Osteocyte (in vitro differentiated cells): ENCODE results near the gene FMNL2. TPM values are rescaled to one million over a fixed set of nuclear protein-coding genes. Genes with fewer than 3 reads are reported as not detected.
A peak's percentile ranks its signal among the peaks of the same experiment; 100 is the strongest.

Experiments
- DNase-seq: peaks from one replicate; pipeline ENCODE4 v3.0.0; 2021; ENCODE audit warnings: mixed read lengths; ENCODE audit not compliant: unreplicated experiment; ENCODE audit errors: extremely low spot score
- H3K27ac Mint-ChIP-seq: one replicate; pipeline ENCODE4 v1.8.0; 2021; ENCODE audit warnings: mild to moderate bottlenecking, mixed read lengths; ENCODE audit not compliant: unreplicated experiment
- H3K27me3 Mint-ChIP-seq: one replicate; pipeline ENCODE4 v1.8.0; 2021; ENCODE audit warnings: mixed read lengths; ENCODE audit not compliant: unreplicated experiment
- H3K36me3 Mint-ChIP-seq: one replicate; pipeline ENCODE4 v1.8.0; 2021; ENCODE audit warnings: mixed read lengths; ENCODE audit not compliant: unreplicated experiment
- H3K4me1 Mint-ChIP-seq: one replicate; pipeline ENCODE4 v1.8.0; 2021; ENCODE audit warnings: mixed read lengths; ENCODE audit not compliant: unreplicated experiment
- H3K4me3 Mint-ChIP-seq: one replicate; pipeline ENCODE4 v1.8.0; 2021; ENCODE audit warnings: mild to moderate bottlenecking, moderate library complexity, mixed read lengths; ENCODE audit not compliant: unreplicated experiment
- H3K9me3 Mint-ChIP-seq: one replicate; pipeline ENCODE4 v1.8.0; 2021; ENCODE audit warnings: mixed read lengths; ENCODE audit not compliant: unreplicated experiment
- total RNA-seq: library from RNA; stranded (reverse); gene quantifications from 2 replicates; pipeline ENCODE4 v1.2.1, GENCODE V29; 2021
- TF ChIP-seq, protein P1 (sequence below): fragments of 200-600 bp; sonication (generic); IDR thresholded peaks from 2 replicates; pipeline ENCODE4 v1.5.0; 2021; ENCODE audit warnings: antibody characterized with exemption, mild to moderate bottlenecking, moderate library complexity

The FMNL2 gene
- total RNA-seq, 1 donor from 2014 or later: 45.3 TPM

DNA sequence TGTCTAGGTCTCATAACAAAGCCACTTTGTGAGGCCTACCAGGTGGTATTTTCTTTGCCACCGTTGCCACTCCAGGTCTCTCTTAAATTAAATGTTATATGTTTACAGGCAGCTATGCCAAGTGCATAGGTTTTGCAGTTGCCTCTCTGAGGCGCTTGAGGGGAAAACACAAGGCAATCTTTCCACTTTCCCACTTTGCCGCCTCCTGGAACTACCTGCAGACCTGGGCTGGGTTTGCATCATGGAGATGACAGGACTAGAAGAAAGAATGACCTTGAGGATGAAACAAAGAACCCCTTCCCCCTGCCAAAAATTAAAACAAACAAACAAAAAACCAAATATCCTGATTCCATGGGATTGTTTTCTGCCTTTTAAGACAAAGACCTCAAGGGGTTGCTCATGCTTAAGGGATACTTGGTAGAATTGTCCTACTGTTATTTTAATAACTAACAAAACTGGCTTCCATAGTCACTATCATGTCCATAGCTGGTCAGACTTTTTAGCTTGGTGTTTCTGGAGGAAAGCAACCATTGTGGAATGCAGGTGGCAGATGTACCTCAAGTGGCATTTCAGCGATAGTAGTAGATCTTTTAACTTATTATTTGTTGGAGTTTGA lies 222.4 kb downstream of the FMNL2 start:
- Mint-ChIP-seq H3K27me3 (no peaks in the 10 kb centered on the region), H3K36me3 (peaks cover 9% of the 10 kb centered on the region), H3K9me3 (no peaks in the 10 kb centered on the region), H3K27ac (no peak overlapping the region), H3K4me3 (no peak overlapping the region), H3K4me1 (peaks cover 34% of the 10 kb centered on the region)
- TF ChIP-seq, protein P1, sequence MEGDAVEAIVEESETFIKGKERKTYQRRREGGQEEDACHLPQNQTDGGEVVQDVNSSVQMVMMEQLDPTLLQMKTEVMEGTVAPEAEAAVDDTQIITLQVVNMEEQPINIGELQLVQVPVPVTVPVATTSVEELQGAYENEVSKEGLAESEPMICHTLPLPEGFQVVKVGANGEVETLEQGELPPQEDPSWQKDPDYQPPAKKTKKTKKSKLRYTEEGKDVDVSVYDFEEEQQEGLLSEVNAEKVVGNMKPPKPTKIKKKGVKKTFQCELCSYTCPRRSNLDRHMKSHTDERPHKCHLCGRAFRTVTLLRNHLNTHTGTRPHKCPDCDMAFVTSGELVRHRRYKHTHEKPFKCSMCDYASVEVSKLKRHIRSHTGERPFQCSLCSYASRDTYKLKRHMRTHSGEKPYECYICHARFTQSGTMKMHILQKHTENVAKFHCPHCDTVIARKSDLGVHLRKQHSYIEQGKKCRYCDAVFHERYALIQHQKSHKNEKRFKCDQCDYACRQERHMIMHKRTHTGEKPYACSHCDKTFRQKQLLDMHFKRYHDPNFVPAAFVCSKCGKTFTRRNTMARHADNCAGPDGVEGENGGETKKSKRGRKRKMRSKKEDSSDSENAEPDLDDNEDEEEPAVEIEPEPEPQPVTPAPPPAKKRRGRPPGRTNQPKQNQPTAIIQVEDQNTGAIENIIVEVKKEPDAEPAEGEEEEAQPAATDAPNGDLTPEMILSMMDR: no peak
- DNase-seq: no peak

DNA sequence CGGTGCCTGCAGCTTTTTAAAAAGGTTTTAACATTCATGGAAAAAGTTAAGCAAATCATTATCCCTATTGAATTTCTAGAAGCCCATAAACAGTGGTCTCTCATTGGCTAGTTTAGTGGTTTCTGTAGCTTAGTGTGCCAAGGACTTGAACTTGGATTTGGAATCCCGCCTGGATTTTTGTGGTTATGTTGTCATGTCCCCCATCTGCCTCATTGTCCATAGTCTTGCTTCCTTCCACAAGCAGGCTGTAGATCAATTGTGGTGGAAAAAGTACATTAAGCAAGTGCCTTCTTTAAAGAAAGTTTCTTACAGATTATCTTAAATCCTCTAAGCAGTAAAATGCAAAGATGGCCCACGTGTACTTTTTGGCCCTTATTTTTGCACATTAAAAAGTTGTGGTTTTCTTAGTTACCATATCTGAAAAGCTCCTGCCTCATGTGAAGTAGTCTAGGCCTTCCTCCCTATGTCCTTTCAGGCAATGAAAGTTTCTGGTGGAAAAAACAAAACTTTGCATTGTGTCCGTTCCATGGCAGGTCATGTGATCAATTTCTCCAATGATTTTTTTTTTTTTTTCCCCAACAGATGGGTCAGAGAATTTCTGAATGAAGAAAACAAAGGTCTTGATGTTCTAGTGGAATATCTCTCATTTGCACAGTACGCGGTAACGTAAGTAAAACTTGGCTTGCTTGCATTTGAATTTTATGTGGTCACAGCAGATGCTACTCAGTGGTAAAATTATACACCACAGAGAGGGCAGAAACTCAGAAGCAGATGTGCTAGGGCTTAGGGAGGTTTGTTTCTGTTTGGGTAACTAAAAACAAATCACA lies 223.4 kb downstream of the FMNL2 start:
- H3K27me3 Mint-ChIP-seq: no peaks in the 10 kb centered on the region
- H3K36me3 Mint-ChIP-seq: peaks cover 11% of the 10 kb centered on the region
- H3K4me1 Mint-ChIP-seq: peaks cover 34% of the 10 kb centered on the region
- TF ChIP-seq, protein P1: no peak
- H3K9me3 Mint-ChIP-seq: no peaks in the 10 kb centered on the region
- peak overlapping the region; percentile 48 for H3K27ac Mint-ChIP-seq
- DNase-seq: no peak
- H3K4me3 Mint-ChIP-seq: no peak overlapping the region

DNA sequence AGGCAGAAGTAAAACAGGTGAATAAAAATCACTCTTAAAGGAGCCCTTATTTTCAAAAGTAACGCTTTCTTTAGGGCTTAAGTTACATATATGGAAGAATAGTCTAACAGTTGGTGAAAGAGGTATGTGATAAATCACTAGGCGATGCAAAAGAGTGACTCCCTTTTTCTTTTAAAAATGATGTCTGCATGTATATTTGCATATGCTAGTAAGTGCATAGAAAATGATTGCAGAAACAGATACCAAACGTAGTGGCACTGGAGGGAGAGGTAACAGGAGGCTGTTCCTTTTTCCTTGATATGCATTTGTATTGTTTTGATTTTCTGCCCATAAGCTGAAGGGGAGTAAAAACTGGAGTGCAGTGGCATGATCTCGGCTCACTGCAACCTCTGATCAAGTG lies 224.0 kb downstream of the FMNL2 start:
- TF ChIP-seq, protein P1: no peak
- H3K9me3 Mint-ChIP-seq: no peaks in the 10 kb centered on the region
- no peak overlapping the region for H3K27ac Mint-ChIP-seq
- DNase-seq: no peak
- H3K36me3 Mint-ChIP-seq: peaks cover 13% of the 10 kb centered on the region
- peaks cover 36% of the 10 kb centered on the region for H3K4me1 Mint-ChIP-seq
- H3K4me3 Mint-ChIP-seq: no peak overlapping the region
- no peaks in the 10 kb centered on the region for H3K27me3 Mint-ChIP-seq

DNA sequence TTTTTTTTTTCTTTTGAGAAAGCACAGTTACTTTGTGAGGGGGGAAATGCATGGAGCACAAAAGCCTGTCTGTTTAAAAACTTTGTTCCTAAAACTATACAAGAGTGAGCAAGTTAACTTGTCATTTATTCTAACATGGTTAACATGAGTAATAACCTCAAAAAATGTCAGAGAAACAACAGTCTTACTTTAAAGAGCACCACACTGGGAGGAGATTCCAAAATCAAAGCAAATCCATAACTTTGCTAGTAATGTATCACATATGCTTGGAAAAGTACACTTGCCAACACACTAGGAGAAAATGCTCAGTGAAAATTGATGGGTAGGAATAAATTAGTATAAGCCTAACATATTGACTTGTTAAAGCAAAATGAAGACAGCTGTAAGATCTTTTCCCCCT lies 225.2 kb downstream of the FMNL2 start:
- no peak for DNase-seq
- Mint-ChIP-seq H3K4me3 (no peak overlapping the region), H3K27ac (peak overlapping the region; percentile 4), H3K4me1 (peaks cover 36% of the 10 kb centered on the region), H3K36me3 (peaks cover 17% of the 10 kb centered on the region), H3K27me3 (no peaks in the 10 kb centered on the region), H3K9me3 (no peaks in the 10 kb centered on the region)
- TF ChIP-seq, protein P1: no peak

DNA sequence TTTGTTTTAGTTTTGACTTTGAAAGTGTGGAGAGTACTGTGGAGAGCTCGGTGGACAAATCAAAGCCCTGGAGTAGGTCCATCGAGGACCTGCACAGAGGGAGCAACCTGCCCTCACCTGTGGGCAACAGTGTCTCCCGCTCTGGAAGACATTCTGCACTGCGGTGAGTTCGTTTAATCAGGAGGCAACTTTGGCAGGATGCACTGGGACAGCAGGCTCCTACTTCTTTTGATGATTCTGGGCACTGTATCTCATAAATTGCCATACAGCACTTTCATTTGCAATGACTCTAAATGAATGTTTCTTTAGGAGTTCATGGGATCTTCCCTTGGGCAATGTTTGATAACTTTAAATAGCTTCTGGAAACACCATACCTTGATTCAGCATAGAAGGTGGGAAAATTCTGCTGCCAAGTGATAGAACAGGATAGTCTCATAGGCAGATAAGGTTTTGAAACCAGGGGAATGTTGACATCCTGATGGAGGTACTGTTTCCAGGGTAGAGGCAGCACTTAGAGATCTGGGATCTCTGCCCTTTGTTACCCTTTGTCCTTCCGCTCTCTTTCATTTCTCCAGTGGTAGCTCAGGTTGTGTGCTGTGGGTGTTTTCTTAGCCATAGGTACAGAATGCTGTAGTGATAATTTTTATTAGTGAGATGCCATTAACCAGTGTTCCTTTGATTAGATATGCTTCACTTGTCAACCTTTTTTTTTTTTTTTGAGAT lies 226.1 kb downstream of the FMNL2 start:
- Mint-ChIP-seq H3K27me3 (no peaks in the 10 kb centered on the region), H3K36me3 (peaks cover 22% of the 10 kb centered on the region), H3K4me1 (peaks cover 36% of the 10 kb centered on the region), H3K4me3 (no peak overlapping the region), H3K27ac (peak overlapping the region; percentile 56), H3K9me3 (no peaks in the 10 kb centered on the region)
- TF ChIP-seq, protein P1: no peak
- no peak for DNase-seq
